Esophagus squamous epithelium (tissue), 5 donors: ENCODE results near the gene ANXA1. TPM values are rescaled to one million over a fixed set of nuclear protein-coding genes. Genes with fewer than 3 reads are reported as not detected.
"Not testable (repeated sequence)": the region's sequence is repeated elsewhere in the genome, so short reads cannot be mapped to it uniquely, and the experiment has no call there.

Experiments used
- DNase-seq: peaks from one replicate; lab custom pipeline; 2025; lab: John Stamatoyannopoulos, UW
- H3K27ac ChIP-seq, 4 donors: fragments of 200-600 bp; sonication (generic); one replicate each; pipeline ENCODE4 v1.5.1; 2016 to 2019; ENCODE audit warnings: mild to moderate bottlenecking in 1 of 4
- H3K27me3 ChIP-seq, 4 donors: fragments of 200-600 bp; sonication (generic); 1 replicate in 3 of 4; 2 replicates in 1 of 4; pipeline versions ENCODE4 v1.5.1 to v1.6.0; 2017 to 2021; ENCODE audit warnings: antibody characterized with exemption in 1 of 4
- H3K36me3 ChIP-seq, 3 donors: fragments of 200-600 bp; sonication (generic); one replicate each; pipeline ENCODE4 v1.5.1; 2016 to 2019
- H3K4me1 ChIP-seq, 3 donors: fragments of 200-600 bp; sonication (generic); one replicate each; pipeline ENCODE4 v1.5.1; 2017 to 2019
- H3K4me3 ChIP-seq, 4 donors: fragments of 200-600 bp; sonication (generic); 1 replicate in 3 of 4; 2 replicates in 1 of 4; pipeline ENCODE4 v1.5.1; 2016 to 2019; ENCODE audit warnings: mild to moderate bottlenecking in 2 of 4, moderate library complexity in 1 of 4
- H3K9me3 ChIP-seq, 3 donors: fragments of 200-600 bp; sonication (generic); one replicate each; pipeline ENCODE4 v1.5.1; 2016 to 2019
- POLR2A ChIP-seq, 4 donors: fragments of 450-650 bp; IDR thresholded peaks; one replicate each; pipeline ENCODE4 v1.6.1; 2017; ENCODE audit warnings: antibody characterized with exemption in 4 of 4, mild to moderate bottlenecking in 4 of 4, moderate library complexity in 3 of 4
- WGBS, 2 donors: methylation state at CpG; one replicate each; pipeline ENCODE4 v1.1.5; 2018; 5-methylcytosine and 5-hydroxymethylcytosine counted together
- intact Hi-C: fragments of 100-400 bp; cut with DNase I; formaldehyde crosslinking; loops from one replicate; pipeline ENCODE4 v1.15.0; 2022
- total RNA-seq, 4 donors: library from RNA; depleted of rRNA; stranded (reverse); fragments of >200 nt; gene quantifications; one replicate each; pipeline ENCODE4 v1.1.0, GENCODE V29; 2016
- TF ChIP-seq, protein P1 (sequence below), 6 experiments: fragments of 450-650 bp in 4 of 6; fragments of 200-600 bp in 2 of 6; sonication (generic) in 2 of 6; IDR thresholded peaks; one replicate each; pipeline ENCODE4 v1.5.1; 2016 to 2019; ENCODE audit warnings: antibody characterized with exemption in 6 of 6, mild to moderate bottlenecking in 4 of 6, moderate library complexity in 4 of 6
- donor health status: DM: yes; HTN: yes; CAD: no.

The ANXA1 gene, protein sequence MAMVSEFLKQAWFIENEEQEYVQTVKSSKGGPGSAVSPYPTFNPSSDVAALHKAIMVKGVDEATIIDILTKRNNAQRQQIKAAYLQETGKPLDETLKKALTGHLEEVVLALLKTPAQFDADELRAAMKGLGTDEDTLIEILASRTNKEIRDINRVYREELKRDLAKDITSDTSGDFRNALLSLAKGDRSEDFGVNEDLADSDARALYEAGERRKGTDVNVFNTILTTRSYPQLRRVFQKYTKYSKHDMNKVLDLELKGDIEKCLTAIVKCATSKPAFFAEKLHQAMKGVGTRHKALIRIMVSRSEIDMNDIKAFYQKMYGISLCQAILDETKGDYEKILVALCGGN
- 1,000 to 10,000 TPM; 5,313 to 9,451 (median 7,147) TPM for total RNA-seq

DNA sequence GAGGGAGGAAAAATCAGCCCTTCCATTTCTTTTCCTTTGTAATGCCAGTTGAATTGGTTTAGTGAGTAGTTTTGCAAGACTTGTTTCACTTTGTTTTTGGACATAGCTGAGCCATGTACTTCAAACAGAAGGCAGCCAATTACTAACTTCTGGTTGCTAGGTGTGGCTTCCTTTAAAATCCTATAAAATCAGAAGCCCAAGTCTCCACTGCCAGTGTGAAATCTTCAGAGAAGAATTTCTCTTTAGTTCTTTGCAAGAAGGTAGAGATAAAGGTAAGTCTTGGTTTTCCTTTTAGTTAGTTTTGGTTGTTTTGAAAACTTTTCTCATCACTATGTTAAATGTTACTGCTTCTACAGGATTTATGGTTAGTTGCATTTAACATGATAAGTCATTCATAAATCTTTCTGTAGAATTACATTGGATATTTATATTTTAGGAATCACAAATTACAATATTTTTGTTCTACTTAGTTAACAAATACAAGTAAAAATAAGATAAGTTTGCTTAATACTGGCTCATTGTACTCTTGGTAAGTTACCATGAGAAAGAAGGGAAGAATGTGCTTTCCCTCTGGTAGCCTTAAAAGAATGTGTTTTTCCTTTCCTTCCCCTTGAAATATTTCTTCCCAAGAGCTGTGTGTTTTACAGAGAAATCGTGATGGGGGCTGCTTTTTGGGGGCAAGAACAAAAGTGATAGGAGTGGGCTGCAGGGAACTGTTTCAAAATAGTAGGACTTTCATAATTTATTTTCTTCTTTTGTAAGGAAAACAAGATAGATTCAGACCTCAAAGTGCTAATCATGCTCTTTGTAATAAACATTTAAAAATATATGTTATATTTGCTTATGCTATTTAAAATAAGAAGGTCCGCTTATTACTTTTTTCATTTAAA, at the start of gene ANXA1:
TSS of gene ANXA1 (plus strand) at position 213 of the 890 bp plus-strand sequence. CDS start 6,671 bp downstream, outside the sequence.
- 2 to 10% methylated on average over 2 of the region's 2 CpGs for WGBS, 2 donors
- no peak for DNase-seq
- intact Hi-C loops: no loop called here
- H3K9me3 ChIP-seq: no peaks in the 10 kb centered on the region
- H3K27ac ChIP-seq: peak within 1 kb of the TSS; percentile 84 to 96 (median 88)
- TF ChIP-seq, protein P1, sequence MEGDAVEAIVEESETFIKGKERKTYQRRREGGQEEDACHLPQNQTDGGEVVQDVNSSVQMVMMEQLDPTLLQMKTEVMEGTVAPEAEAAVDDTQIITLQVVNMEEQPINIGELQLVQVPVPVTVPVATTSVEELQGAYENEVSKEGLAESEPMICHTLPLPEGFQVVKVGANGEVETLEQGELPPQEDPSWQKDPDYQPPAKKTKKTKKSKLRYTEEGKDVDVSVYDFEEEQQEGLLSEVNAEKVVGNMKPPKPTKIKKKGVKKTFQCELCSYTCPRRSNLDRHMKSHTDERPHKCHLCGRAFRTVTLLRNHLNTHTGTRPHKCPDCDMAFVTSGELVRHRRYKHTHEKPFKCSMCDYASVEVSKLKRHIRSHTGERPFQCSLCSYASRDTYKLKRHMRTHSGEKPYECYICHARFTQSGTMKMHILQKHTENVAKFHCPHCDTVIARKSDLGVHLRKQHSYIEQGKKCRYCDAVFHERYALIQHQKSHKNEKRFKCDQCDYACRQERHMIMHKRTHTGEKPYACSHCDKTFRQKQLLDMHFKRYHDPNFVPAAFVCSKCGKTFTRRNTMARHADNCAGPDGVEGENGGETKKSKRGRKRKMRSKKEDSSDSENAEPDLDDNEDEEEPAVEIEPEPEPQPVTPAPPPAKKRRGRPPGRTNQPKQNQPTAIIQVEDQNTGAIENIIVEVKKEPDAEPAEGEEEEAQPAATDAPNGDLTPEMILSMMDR (IDR thresholded peaks at IDR 0.05): no peak
- TF ChIP-seq POLR2A (IDR thresholded peaks at IDR 0.05): peak in 3 of 4 donors; percentile 78 to 96 (median 88)
- H3K36me3 ChIP-seq: peaks cover 0 to 21% (median 0%) of the 10 kb centered on the region in 3 donors
- H3K27me3 ChIP-seq: no peaks in the 10 kb centered on the region
- peaks cover 15 to 71% (median 50%) of the 10 kb centered on the region in 3 donors for H3K4me1 ChIP-seq
- H3K4me3 ChIP-seq: peak within 1 kb of the TSS; percentile 36 to 65 (median 58)

DNA sequence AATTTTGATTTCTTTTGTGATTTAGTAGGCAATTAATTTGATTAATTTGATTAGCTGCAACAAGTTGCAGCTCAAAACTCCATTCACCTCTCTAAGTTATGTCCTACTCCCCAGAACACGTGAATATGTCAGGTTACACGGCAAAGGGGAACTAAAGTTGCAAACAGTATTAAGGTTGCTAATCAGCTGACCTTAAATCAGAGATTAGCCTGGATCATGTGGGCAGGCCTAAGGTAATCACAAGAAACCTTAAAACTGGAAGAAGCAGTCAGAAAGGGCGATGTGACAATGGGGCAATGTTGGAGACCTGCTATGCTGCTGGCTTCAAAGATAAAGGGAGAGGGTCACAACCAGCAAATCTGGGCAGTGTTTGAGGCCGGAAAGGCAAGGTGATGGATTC, 47.3 kb upstream of the ANXA1 start:
- TF ChIP-seq, protein P1 (IDR thresholded peaks at IDR 0.05): no peak
- no peak for TF ChIP-seq POLR2A (IDR thresholded peaks at IDR 0.05)
- no peak overlapping the region for H3K4me3 ChIP-seq
- DNase-seq: no peak
- H3K9me3 ChIP-seq: no peaks in the 10 kb centered on the region
- WGBS, 2 donors: 74 to 81% methylated on average over 4 of the region's 4 CpGs
- peaks cover 0 to 8% (median 0%) of the 10 kb centered on the region in 3 donors for H3K4me1 ChIP-seq
- H3K27ac ChIP-seq: no peak overlapping the region
- intact Hi-C loops: no loop called here
- no peaks in the 10 kb centered on the region for H3K36me3 ChIP-seq
- no peaks in the 10 kb centered on the region for H3K27me3 ChIP-seq

DNA sequence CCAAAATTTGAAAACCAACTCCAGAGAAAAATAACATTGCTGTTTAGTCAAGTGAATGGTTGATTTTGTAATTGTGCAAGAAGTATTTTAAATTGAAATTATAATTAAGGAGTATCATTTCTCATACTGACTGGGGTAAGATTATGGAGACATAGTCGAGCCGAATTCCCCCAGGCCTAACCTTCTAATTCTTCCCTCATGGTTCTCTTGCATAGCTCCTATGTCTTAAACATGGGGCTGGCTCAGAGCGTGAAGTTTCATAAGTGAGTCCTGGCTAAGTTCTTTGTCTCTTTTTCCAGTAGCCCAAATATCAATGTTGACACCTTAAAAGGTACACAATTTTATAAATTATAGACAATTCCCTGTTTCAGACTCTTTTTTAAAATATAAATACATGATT, 46.7 kb upstream of the ANXA1 start:
- 76 to 91% methylated on average over 3 of the region's 3 CpGs for WGBS, 2 donors
- Histone ChIP-seq H3K27me3 (no peaks in the 10 kb centered on the region), H3K36me3 (no peaks in the 10 kb centered on the region), H3K27ac (no peak overlapping the region), H3K4me1 (peaks cover 0 to 14% (median 0%) of the 10 kb centered on the region in 3 donors), H3K4me3 (no peak overlapping the region), H3K9me3 (no peaks in the 10 kb centered on the region)
- TF ChIP-seq, protein P1 (IDR thresholded peaks at IDR 0.05): no peak
- TF ChIP-seq POLR2A (IDR thresholded peaks at IDR 0.05): no peak
- DNase-seq: no peak
- intact Hi-C loops: loop anchor here (5.0 kb wide), 1 partner anchor 72 kb away; no protein-coding TSS in a partner anchor

DNA sequence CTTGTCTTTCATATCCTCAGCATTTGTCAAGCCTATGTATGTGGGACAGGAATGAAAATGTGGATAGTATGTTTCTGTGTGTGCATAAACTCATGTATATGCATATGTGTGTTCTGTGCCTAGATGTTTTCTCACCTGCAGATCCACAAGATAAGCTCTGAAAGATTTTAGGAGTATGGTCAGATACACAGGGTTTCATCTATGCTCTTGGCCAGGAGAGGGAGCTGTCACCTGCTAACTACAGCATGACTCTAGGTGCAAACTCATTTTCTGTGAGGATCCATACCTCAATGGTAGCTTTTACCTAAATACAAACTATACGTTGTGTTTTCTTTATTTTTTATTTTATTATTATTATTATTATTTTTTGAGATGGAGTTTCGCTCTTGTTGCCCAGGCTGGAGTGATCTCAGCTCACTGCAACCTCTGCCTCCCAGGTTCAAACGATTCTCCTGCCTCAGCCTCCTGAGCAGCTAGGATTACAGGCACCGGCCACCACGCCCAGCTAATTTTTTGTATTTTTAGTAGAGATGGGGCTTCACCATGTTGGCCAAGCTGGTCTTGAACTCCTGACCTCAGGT, 44.1 kb upstream of the ANXA1 start:
- intact Hi-C loops: loop anchor here (5.0 kb wide), 1 partner anchor 70 kb away; no protein-coding TSS in a partner anchor
- H3K4me3 ChIP-seq, H3K36me3 ChIP-seq, H3K27ac ChIP-seq, H3K9me3 ChIP-seq, H3K27me3 ChIP-seq, DNase-seq: not testable (repeated sequence)
- TF ChIP-seq, protein P1 (IDR thresholded peaks at IDR 0.05): peak; percentile 40 to 81 (median 68)
- H3K4me1 ChIP-seq: peaks cover 0 to 23% (median 0%) of the 10 kb centered on the region in 3 donors
- WGBS, 2 donors: 27 to 70% methylated on average over 1 to 4 of the region's 5 CpGs
